ENCODE data around the gene HAGH. TPM values are rescaled to one million over a fixed set of nuclear protein-coding genes. Genes with fewer than 3 reads are reported as not detected.
A peak's percentile ranks its signal among the peaks of the same experiment; 100 is the strongest.

HAGH gene
- total RNA-seq, 6 experiments from 2014 or later = 77.9 to 161 (median 143) TPM

DNA sequence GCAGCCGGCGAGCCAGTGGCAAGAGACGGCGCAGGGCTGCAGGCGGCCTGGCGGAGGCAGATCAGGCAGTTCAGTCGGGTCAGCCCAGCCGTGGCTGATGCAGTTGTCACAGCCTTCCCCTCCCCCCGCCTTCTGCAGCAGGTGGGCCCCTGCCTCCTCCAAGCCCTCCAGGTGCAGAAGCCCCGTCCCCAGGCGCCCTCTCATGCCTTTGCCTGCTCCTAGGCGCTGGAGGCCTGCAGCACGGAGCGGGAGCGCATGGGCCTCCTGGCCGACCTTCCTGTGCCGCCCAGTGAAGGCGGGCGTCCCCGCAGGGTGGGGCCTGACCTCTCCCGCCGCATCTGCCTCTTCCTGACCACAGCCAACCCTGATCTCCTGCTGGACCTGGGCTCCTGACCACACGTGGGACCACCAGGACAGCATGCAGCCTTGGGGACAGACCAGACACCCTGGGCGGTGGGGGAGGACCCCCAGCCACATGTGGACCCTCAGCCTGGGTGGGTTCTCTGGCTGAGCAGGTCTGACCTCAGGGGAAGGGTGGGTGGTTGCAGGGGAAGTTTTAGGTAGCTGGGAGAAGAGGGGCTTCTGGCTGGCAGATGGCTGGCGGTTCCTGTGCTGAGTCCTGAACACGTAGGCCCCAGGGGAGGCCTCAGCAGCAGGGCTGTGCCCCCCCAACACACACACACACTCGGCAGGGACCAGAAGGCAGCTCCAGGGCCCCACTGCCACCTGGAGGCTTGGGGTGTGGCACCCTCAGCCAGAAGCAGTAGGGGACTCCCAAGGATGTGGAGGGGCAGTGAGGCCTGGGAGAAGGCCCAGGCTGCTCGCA, 50.6 kb downstream of the HAGH start:
- peaks cover 0 to 33% (median 14%) of the 10 kb centered on the region in 4 donors for H3K4me1 ChIP-seq
- TF ChIP-seq POLR2A (IDR thresholded peaks at IDR 0.05) = no peak
- TF ChIP-seq, protein P1, sequence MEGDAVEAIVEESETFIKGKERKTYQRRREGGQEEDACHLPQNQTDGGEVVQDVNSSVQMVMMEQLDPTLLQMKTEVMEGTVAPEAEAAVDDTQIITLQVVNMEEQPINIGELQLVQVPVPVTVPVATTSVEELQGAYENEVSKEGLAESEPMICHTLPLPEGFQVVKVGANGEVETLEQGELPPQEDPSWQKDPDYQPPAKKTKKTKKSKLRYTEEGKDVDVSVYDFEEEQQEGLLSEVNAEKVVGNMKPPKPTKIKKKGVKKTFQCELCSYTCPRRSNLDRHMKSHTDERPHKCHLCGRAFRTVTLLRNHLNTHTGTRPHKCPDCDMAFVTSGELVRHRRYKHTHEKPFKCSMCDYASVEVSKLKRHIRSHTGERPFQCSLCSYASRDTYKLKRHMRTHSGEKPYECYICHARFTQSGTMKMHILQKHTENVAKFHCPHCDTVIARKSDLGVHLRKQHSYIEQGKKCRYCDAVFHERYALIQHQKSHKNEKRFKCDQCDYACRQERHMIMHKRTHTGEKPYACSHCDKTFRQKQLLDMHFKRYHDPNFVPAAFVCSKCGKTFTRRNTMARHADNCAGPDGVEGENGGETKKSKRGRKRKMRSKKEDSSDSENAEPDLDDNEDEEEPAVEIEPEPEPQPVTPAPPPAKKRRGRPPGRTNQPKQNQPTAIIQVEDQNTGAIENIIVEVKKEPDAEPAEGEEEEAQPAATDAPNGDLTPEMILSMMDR (IDR thresholded peaks at IDR 0.05) = no peak
- ATAC-seq = no peak
- intact Hi-C loops (cut with DNase I) = loop anchor here in 1 of 2 donors (5.0 kb wide), 1 partner anchor 46 kb away; no protein-coding TSS in a partner anchor
- no peaks in the 10 kb centered on the region for H3K27me3 ChIP-seq
- H3K27ac ChIP-seq = no peak overlapping the region
- H3K4me3 ChIP-seq = no peak overlapping the region
- peaks cover 0 to 22% (median 4%) of the 10 kb centered on the region in 4 donors for H3K36me3 ChIP-seq
- DNase-seq = peak in 2 of 3 donors; percentile 49 to 56
- no peaks in the 10 kb centered on the region for H3K9me3 ChIP-seq
- WGBS (ENCODE audit: insufficient coverage, low coverage, low lambda C conversion rate, missing lambda C conversion rate) = 73% methylated on average over 2 of the region's 28 CpGs

DNA sequence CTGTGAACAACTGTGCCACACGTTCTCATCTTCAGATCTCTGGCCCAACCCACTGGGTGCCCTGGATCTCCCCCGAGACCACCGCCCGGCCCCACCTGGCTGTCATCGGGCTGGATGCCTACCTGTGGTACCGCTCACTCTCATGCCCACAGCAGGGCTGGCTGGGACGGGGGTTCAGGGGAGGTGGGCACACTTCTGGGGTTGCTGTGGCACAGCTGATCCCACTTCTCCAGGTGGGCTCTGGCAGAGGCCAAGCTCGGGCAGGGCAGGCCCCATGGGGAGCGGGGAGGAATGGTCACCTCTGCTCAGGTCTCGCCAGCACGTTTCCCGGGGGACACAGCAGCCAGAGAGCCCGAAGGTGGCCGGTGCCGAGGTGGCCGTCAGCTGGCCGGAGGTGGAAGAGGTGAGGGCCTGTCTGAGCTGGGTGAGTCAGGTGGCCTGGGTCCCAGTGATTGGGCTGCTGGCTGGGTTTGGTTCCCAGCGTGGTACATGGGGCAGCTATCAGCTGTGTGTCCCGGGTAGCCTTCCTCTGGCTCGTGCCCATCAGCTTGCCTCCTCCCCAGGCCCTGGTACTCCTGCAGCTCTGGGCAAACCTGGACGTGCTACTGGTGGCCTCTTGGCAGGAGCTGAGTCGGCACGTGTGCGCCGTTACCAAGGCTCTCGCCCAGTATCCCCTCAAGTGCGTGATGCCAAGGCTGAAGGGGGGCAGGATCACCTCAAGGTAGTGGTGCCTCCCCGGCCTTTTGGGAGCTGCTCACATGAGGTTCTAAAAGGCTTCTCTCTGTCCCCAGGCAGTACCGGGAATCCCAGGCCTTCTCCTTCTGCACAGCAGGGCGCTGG, 51.4 kb downstream of the HAGH start:
- TF ChIP-seq, protein P1 (IDR thresholded peaks at IDR 0.05) = no peak
- TF ChIP-seq POLR2A (IDR thresholded peaks at IDR 0.05) = no peak
- peaks cover 0 to 22% (median 3%) of the 10 kb centered on the region in 4 donors for H3K36me3 ChIP-seq
- DNase-seq = peak in 2 of 3 donors; percentile 52 to 54
- peaks cover 0 to 26% (median 12%) of the 10 kb centered on the region in 4 donors for H3K4me1 ChIP-seq
- 64% methylated on average over 4 of the region's 30 CpGs for WGBS (ENCODE audit: insufficient coverage, low coverage, low lambda C conversion rate, missing lambda C conversion rate)
- intact Hi-C loops (cut with DNase I) = loop anchor here in 1 of 2 donors (5.0 kb wide), 1 partner anchor 47 kb away; no protein-coding TSS in a partner anchor
- no peak overlapping the region for H3K4me3 ChIP-seq
- ATAC-seq = no peak
- H3K27ac ChIP-seq = no peak overlapping the region
- no peaks in the 10 kb centered on the region for H3K9me3 ChIP-seq
- H3K27me3 ChIP-seq = no peaks in the 10 kb centered on the region

DNA sequence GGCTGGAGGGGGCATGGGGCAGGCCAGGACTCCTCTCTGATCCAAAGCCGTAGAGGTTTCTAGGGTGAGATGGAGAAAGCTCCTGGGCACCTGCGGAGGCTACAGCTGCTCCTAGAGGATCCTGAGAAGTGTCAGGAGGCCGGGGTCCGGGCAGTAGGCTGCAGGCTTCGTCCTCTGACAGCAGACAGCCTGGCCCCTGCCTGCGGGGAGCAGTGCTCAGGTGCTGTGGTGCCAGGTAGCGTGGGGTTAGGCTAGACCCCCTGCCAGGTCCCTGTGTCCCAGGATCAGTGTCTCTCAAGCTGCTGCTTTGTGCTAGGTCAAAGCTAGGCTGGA, 52.2 kb downstream of the HAGH start:
- Histone ChIP-seq H3K9me3 (no peaks in the 10 kb centered on the region), H3K4me1 (peaks cover 0 to 22% (median 8%) of the 10 kb centered on the region in 4 donors), H3K27ac (no peak overlapping the region), H3K36me3 (peaks cover 0 to 22% (median 2%) of the 10 kb centered on the region in 4 donors), H3K27me3 (no peaks in the 10 kb centered on the region), H3K4me3 (peak overlapping the region; percentile 94 to 100 (median 98))
- WGBS (ENCODE audit: insufficient coverage, low coverage, low lambda C conversion rate, missing lambda C conversion rate) = no CpG with 5 or more reads among the region's 7 CpGs
- ATAC-seq (no peak), DNase-seq (peak in 2 of 3 donors; percentile 47 to 51)
- TF ChIP-seq POLR2A (IDR thresholded peaks at IDR 0.05) = no peak
- TF ChIP-seq, protein P1 (IDR thresholded peaks at IDR 0.05) = no peak
- intact Hi-C loops (cut with DNase I) = no loop called here

DNA sequence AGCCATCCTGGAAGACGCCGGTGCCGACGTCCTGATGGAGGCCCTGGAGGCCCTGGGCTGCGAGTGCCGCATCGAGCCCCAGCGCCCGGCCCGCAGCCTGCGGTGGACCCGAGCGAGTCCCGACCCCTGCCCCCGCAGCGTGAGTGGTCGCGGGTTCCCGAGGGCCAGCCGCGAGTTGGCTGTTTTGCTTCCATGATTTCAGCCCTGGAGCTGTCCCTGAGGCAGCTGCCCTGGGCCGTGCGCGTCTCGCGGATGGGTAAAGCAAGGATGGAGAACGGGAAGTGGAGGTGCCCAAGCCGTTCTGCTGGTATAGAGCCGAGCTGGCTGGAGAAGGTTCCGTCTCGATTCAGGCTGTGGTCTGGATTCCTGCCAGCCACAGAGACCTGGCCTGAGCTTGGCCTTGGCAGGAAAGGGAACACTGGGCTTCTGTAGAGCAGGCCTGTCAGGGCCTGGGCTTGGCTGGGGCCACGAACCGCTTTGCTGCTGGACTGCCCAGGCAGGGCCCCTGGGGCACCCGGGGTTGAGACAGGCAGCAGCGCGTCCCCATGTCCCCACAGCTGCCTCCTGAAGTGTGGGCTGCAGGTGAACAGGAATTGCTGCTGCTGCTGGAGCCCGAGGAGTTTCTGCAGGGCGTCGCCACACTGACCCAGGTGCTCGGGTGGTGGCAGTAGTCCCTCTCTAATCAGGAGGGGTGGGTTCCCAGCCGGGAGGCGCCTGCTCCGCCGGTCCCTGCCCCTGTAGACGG, 52.8 kb downstream of the HAGH start:
- intact Hi-C loops (cut with DNase I) = no loop called here
- H3K27ac ChIP-seq = peak overlapping the region; percentile 81 to 93 (median 84)
- H3K9me3 ChIP-seq = no peaks in the 10 kb centered on the region
- H3K4me1 ChIP-seq = peaks cover 0 to 22% (median 6%) of the 10 kb centered on the region in 4 donors
- ATAC-seq = peak in 1 of 4 donors; percentile 3
- H3K4me3 ChIP-seq = peak overlapping the region; percentile 94 to 100 (median 98)
- TF ChIP-seq, protein P1 (IDR thresholded peaks at IDR 0.05) = peak in 1 of 4 donors; percentile 3
- no peak for TF ChIP-seq POLR2A (IDR thresholded peaks at IDR 0.05)
- DNase-seq = peak in 2 of 3 donors; percentile 55 to 77
- no peaks in the 10 kb centered on the region for H3K27me3 ChIP-seq
- peaks cover 0 to 22% (median 2%) of the 10 kb centered on the region in 4 donors for H3K36me3 ChIP-seq
- WGBS (ENCODE audit: insufficient coverage, low coverage, low lambda C conversion rate, missing lambda C conversion rate) = 0% methylated on average over 2 of the region's 45 CpGs

Data from right lobe of liver (tissue), 6 donors.